Gastroesophageal sphincter (tissue), 3 donors: ENCODE measurements around the gene GRIK3.

ENCODE experiments used
- CTCF ChIP-seq, 4 experiments: fragments of 200-600 bp in 2 of 4; fragments of 450-650 bp in 2 of 4; sonication (generic) in 1 of 4; IDR thresholded peaks; one replicate each; pipeline ENCODE4 v1.5.1; 2017 to 2019; ENCODE audit warnings: antibody characterized with exemption in 4 of 4, mild to moderate bottlenecking in 2 of 4, moderate library complexity in 2 of 4
- EP300 ChIP-seq: sonication (generic); formaldehyde crosslinking; IDR thresholded peaks from one replicate; pipeline ENCODE4 v1.6.1; 2017; ENCODE audit warnings: antibody characterized with exemption, mild to moderate bottlenecking
- POLR2A ChIP-seq, 2 donors: fragments of 450-650 bp; IDR thresholded peaks; one replicate each; pipeline ENCODE4 v1.6.1; 2017; ENCODE audit warnings: antibody characterized with exemption in 2 of 2, mild to moderate bottlenecking in 2 of 2, moderate library complexity in 1 of 2
- POLR2AphosphoS5 ChIP-seq: sonication (generic); formaldehyde crosslinking; IDR thresholded peaks from one replicate; pipeline ENCODE4 v1.6.1; 2017; ENCODE audit warnings: antibody characterized with exemption

GRCh38 chr1:36934061-36934460, 100.3 kb downstream of the GRIK3 start:
- TF ChIP-seq POLR2AphosphoS5, result no peak
- TF ChIP-seq POLR2A (IDR thresholded peaks at IDR 0.05), result no peak
- TF ChIP-seq CTCF (IDR thresholded peaks at IDR 0.05), result no peak
- no peak for TF ChIP-seq EP300
